H9 (cell line): ENCODE results near the gene NFATC4. TPM values are rescaled to one million over a fixed set of nuclear protein-coding genes. Genes with fewer than 3 reads are reported as not detected.

Source experiments
- DNase-seq: peaks from one replicate; pipeline ENCODE4 v3.0.0-alpha.2; 2017
- H2AFZ ChIP-seq: one replicate; pipeline ENCODE4 v1.6.1; 2013; ENCODE audit warnings: mild to moderate bottlenecking, low read length, control low read depth, moderate library complexity
- H2AK5ac ChIP-seq: 2 replicates; pipeline ENCODE4 v1.6.1; 2013; ENCODE audit warnings: low read length, control low read depth, mixed read lengths; ENCODE audit not compliant: insufficient read length
- H2BK120ac ChIP-seq: one replicate; pipeline ENCODE4 v1.6.1; 2013; ENCODE audit warnings: low read depth, mild to moderate bottlenecking, low read length, control low read depth, inconsistent platforms; ENCODE audit not compliant: poor library complexity, severe bottlenecking
- H2BK12ac ChIP-seq: 2 replicates; pipeline ENCODE4 v1.6.1; 2013; ENCODE audit warnings: low read length, control low read depth, mixed read lengths, low read depth; ENCODE audit not compliant: insufficient read length
- H2BK15ac ChIP-seq: 2 replicates; pipeline ENCODE4 v1.6.1; 2013; ENCODE audit warnings: low read depth, low read length, control low read depth
- H2BK20ac ChIP-seq: one replicate; pipeline ENCODE4 v1.6.1; 2013; ENCODE audit warnings: low read depth, mild to moderate bottlenecking, low read length, control low read depth, inconsistent platforms; ENCODE audit not compliant: poor library complexity, severe bottlenecking
- H2BK5ac ChIP-seq: 2 replicates; pipeline ENCODE4 v1.6.1; 2013; ENCODE audit warnings: low read length, control low read depth, mixed read lengths; ENCODE audit not compliant: insufficient read length
- H3K14ac ChIP-seq: 2 replicates; pipeline ENCODE4 v1.6.1; 2013; ENCODE audit warnings: low read length, control low read depth; ENCODE audit not compliant: insufficient read depth
- H3K18ac ChIP-seq: 2 replicates; pipeline ENCODE4 v1.6.1; 2013; ENCODE audit warnings: low read depth, mild to moderate bottlenecking, mixed read lengths, low read length, control low read depth; ENCODE audit not compliant: insufficient read length
- H3K23ac ChIP-seq: 2 replicates; pipeline ENCODE4 v1.6.1; 2013; ENCODE audit warnings: low read length, control low read depth, mixed read lengths, low read depth; ENCODE audit not compliant: insufficient read length
- H3K23me2 ChIP-seq: 2 replicates; pipeline ENCODE4 v1.6.1; 2013; ENCODE audit warnings: low read depth, mild to moderate bottlenecking, mixed read lengths, low read length, control low read depth; ENCODE audit not compliant: insufficient read length, poor library complexity, severe bottlenecking
- H3K27ac ChIP-seq: 2 replicates; pipeline ENCODE4 v1.5.1; 2013; ENCODE audit warnings: low read length, control low read depth, mixed read lengths, low read depth; ENCODE audit not compliant: insufficient read length
- H3K27me3 ChIP-seq: 2 replicates; pipeline ENCODE4 v1.6.1; 2013; ENCODE audit warnings: low read length, control low read depth, inconsistent platforms; ENCODE audit not compliant: insufficient read depth
- H3K4ac ChIP-seq: 2 replicates; pipeline ENCODE4 v1.6.1; 2013; ENCODE audit warnings: low read depth, mild to moderate bottlenecking, control low read depth, inconsistent platforms, low read length, moderate library complexity
- H3K4me1 ChIP-seq: 2 replicates; pipeline ENCODE4 v1.6.1; 2013; ENCODE audit warnings: low read length, control low read depth, inconsistent platforms; ENCODE audit not compliant: insufficient read depth
- H3K4me2 ChIP-seq: 2 replicates; pipeline ENCODE4 v1.6.1; 2013; ENCODE audit warnings: low read length, control low read depth, mixed read lengths; ENCODE audit not compliant: insufficient read length, insufficient read depth
- H3K56ac ChIP-seq: 2 replicates; pipeline ENCODE4 v1.6.1; 2013; ENCODE audit warnings: low read depth, mild to moderate bottlenecking, mixed read lengths, low read length, control low read depth; ENCODE audit not compliant: insufficient read length
- H3K79me1 ChIP-seq: 2 replicates; pipeline ENCODE4 v1.6.1; 2013; ENCODE audit warnings: low read depth, mild to moderate bottlenecking, moderate library complexity, low read length, control low read depth, inconsistent platforms; ENCODE audit not compliant: insufficient read depth, poor library complexity, severe bottlenecking
- H3K79me2 ChIP-seq: 2 replicates; pipeline ENCODE4 v1.6.1; 2013; ENCODE audit warnings: low read length, control low read depth, inconsistent platforms; ENCODE audit not compliant: insufficient read depth
- H3K9ac ChIP-seq: 2 replicates; pipeline ENCODE4 v1.6.1; 2013; ENCODE audit warnings: low read length, control low read depth, mixed read lengths; ENCODE audit not compliant: insufficient read length; ENCODE audit errors: extremely low read depth
- H3K9me3 ChIP-seq: one replicate; pipeline ENCODE4 v1.6.1; 2013; ENCODE audit warnings: low read depth, low read length, inconsistent platforms; ENCODE audit not compliant: control insufficient read depth
- H3T11ph ChIP-seq: one replicate; pipeline ENCODE4 v1.6.1; 2013; ENCODE audit warnings: mild to moderate bottlenecking, low read length, control low read depth, inconsistent platforms
- H4K20me1 ChIP-seq: one replicate; pipeline ENCODE4 v1.6.1; 2013; ENCODE audit not compliant: control insufficient read depth, insufficient read length, insufficient read depth
- H4K5ac ChIP-seq: 2 replicates; pipeline ENCODE4 v1.6.1; 2013; ENCODE audit warnings: low read depth, mild to moderate bottlenecking, mixed read lengths, low read length, control low read depth; ENCODE audit not compliant: insufficient read length
- H4K8ac ChIP-seq: replicated peaks from 2 replicates; pipeline ENCODE4 v1.6.1; 2013; ENCODE audit warnings: low read length, control low read depth, mixed read lengths, low read depth; ENCODE audit not compliant: insufficient read length
- H4K91ac ChIP-seq: 2 replicates; pipeline ENCODE4 v1.6.1; 2013; ENCODE audit warnings: low read depth, mild to moderate bottlenecking, moderate library complexity, mixed read lengths, low read length, control low read depth; ENCODE audit not compliant: insufficient read length
- H3K27ac Mint-ChIP-seq, 3 experiments: 2 replicates in 2 of 3; 3 replicates in 1 of 3; pipeline ENCODE4 v1.8.0; 2020 to 2021; ENCODE audit warnings: mixed read lengths in 3 of 3, mild to moderate bottlenecking in 1 of 3, moderate library complexity in 1 of 3
- H3K27me3 Mint-ChIP-seq: 2 replicates; pipeline ENCODE4 v1.8.0; 2021; ENCODE audit warnings: low read depth, mild to moderate bottlenecking, moderate library complexity, mixed read lengths
- H3K36me3 Mint-ChIP-seq, 3 experiments: 2 replicates in 2 of 3; 3 replicates in 1 of 3; pipeline ENCODE4 v1.8.0; 2020 to 2021; ENCODE audit warnings: low read depth in 3 of 3, mixed read lengths in 3 of 3; ENCODE audit not compliant: insufficient read depth in 1 of 3
- H3K4me1 Mint-ChIP-seq, 2 experiments: 2 replicates each; pipeline ENCODE4 v1.8.0; 2020; ENCODE audit warnings: mixed read lengths in 2 of 2
- H3K4me3 Mint-ChIP-seq, 2 experiments: 2 replicates in 1 of 2; 3 replicates in 1 of 2; pipeline ENCODE4 v1.8.0; 2020 to 2021; ENCODE audit warnings: mild to moderate bottlenecking in 2 of 2, mixed read lengths in 2 of 2, moderate library complexity in 1 of 2
- H3K9me3 Mint-ChIP-seq, 2 experiments: 2 replicates in 1 of 2; 3 replicates in 1 of 2; pipeline ENCODE4 v1.8.0; 2020; ENCODE audit warnings: mild to moderate bottlenecking in 2 of 2, mixed read lengths in 2 of 2, moderate library complexity in 1 of 2
- WGBS: extraction: QIAGEN DNeasy Blood & Tissue Kit; methylation state at CpG from one replicate; pipeline ENCODE4 v1.1.7; 2013; ENCODE audit warnings: missing lambda C conversion rate, low lambda C conversion rate, mixed read lengths; ENCODE audit not compliant: insufficient read length; ENCODE audit errors: extremely low coverage; 5-methylcytosine and 5-hydroxymethylcytosine counted together
- total RNA-seq: library from RNA; stranded (reverse); gene quantifications from 2 replicates; pipeline ENCODE4 v1.2.1, GENCODE V29; 2021
- TF ChIP-seq, protein P1 (sequence below): fragments of 200-600 bp; sonication (generic); conservative IDR thresholded peaks from 3 replicates; pipeline ENCODE4 v1.8.0; 2021; ENCODE audit warnings: antibody characterized with exemption, mild to moderate bottlenecking

NFATC4 gene
- total RNA-seq, 1 experiment from 2014 or later: 46.4 TPM

DNA sequence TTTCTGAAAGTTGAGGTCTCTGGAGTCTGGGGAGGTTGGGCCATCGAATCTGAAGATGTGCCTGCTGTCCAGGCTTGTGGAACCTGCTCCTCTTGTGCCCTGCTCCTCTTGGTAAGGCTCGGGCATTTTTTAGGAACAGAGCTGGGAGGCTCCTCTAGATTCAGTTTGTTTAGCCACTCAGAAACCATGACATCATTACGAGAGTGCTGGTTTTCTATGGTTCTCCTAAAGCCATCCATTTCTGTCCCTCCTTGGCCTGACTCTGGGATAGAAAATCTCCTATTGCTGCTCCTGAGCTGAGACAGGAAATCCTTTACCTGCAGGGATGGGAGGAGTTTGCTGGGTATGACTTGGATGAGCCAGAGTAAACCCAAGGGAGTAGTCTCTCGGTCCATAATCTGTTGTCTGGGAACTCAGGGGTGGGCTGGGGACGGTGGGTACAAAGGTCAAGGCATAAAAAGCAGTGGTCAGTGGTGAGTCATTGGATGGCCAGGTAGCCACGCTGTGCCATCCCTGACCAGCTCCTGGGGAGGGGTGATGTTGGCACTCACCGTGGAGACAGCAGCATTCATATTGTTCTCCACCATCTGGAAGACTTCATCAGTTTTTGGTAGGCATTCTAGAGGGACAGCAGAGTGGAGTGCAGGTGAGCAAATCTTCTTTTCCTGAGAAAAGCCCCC lies 30.7 kb upstream of the NFATC4 start:
- H3K4me1 ChIP-seq: no peaks in the 10 kb centered on the region; the same call in 1 of the 2 replicates
- Mint-ChIP-seq H3K9me3 (peaks cover 0 to 2% of the 10 kb centered on the region in 2 experiments; a peak in 2 of 5 replicates), H3K4me3 (no peak overlapping the region), H3K4me1 (peaks cover 26 to 31% of the 10 kb centered on the region in 2 experiments), H3K36me3 (no peaks in the 10 kb centered on the region; a peak in 1 of 7 replicates), H3K27ac (no peak overlapping the region; a peak in 1 of 7 replicates), H3K27me3 (peaks cover 100% of the 10 kb centered on the region)
- no peak overlapping the region for H3K23ac ChIP-seq
- H3K79me1 ChIP-seq: no peaks in the 10 kb centered on the region
- no peak overlapping the region for H3K4ac ChIP-seq
- H4K5ac ChIP-seq: no peak overlapping the region
- H3K23me2 ChIP-seq: peaks cover 26% of the 10 kb centered on the region
- H3K9ac ChIP-seq: no peak overlapping the region
- no peak overlapping the region for H3K18ac ChIP-seq
- no peaks in the 10 kb centered on the region for H3K79me2 ChIP-seq
- no peak for DNase-seq
- H3K56ac ChIP-seq: no peak overlapping the region
- no peaks in the 10 kb centered on the region for H4K20me1 ChIP-seq
- H2AFZ ChIP-seq: no peak overlapping the region
- no peak overlapping the region for H3T11ph ChIP-seq
- no peak overlapping the region for H3K4me2 ChIP-seq
- no peak overlapping the region for H2AK5ac ChIP-seq
- H2BK20ac ChIP-seq: no peak overlapping the region
- H2BK12ac ChIP-seq: no peak overlapping the region
- no CpG with 5 or more reads among the region's 7 CpGs for WGBS
- TF ChIP-seq, protein P1, sequence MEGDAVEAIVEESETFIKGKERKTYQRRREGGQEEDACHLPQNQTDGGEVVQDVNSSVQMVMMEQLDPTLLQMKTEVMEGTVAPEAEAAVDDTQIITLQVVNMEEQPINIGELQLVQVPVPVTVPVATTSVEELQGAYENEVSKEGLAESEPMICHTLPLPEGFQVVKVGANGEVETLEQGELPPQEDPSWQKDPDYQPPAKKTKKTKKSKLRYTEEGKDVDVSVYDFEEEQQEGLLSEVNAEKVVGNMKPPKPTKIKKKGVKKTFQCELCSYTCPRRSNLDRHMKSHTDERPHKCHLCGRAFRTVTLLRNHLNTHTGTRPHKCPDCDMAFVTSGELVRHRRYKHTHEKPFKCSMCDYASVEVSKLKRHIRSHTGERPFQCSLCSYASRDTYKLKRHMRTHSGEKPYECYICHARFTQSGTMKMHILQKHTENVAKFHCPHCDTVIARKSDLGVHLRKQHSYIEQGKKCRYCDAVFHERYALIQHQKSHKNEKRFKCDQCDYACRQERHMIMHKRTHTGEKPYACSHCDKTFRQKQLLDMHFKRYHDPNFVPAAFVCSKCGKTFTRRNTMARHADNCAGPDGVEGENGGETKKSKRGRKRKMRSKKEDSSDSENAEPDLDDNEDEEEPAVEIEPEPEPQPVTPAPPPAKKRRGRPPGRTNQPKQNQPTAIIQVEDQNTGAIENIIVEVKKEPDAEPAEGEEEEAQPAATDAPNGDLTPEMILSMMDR: no peak
- H2BK5ac ChIP-seq: no peak overlapping the region
- no peak overlapping the region for H2BK120ac ChIP-seq
- peaks cover 69% of the 10 kb centered on the region for H3K27me3 ChIP-seq
- H3K27ac ChIP-seq: no peak overlapping the region
- no peak overlapping the region for H4K8ac ChIP-seq
- no peak overlapping the region for H3K14ac ChIP-seq
- no peak overlapping the region for H2BK15ac ChIP-seq
- H4K91ac ChIP-seq: no peak overlapping the region
- no peaks in the 10 kb centered on the region for H3K9me3 ChIP-seq
